H9 (cell line): ENCODE measurements around the gene SLC23A3. TPM values are rescaled to one million over a fixed set of nuclear protein-coding genes. Genes with fewer than 3 reads are reported as not detected.

Experiments used
- DNase-seq: peaks from one replicate; pipeline ENCODE4 v3.0.0-alpha.2; 2017
- H2AFZ ChIP-seq: one replicate; pipeline ENCODE4 v1.6.1; 2013; ENCODE audit warnings: mild to moderate bottlenecking, low read length, control low read depth, moderate library complexity
- H2AK5ac ChIP-seq: 2 replicates; pipeline ENCODE4 v1.6.1; 2013; ENCODE audit warnings: low read length, control low read depth, mixed read lengths; ENCODE audit not compliant: insufficient read length
- H2BK120ac ChIP-seq: one replicate; pipeline ENCODE4 v1.6.1; 2013; ENCODE audit warnings: low read depth, mild to moderate bottlenecking, low read length, control low read depth, inconsistent platforms; ENCODE audit not compliant: poor library complexity, severe bottlenecking
- H2BK12ac ChIP-seq: 2 replicates; pipeline ENCODE4 v1.6.1; 2013; ENCODE audit warnings: low read length, control low read depth, mixed read lengths, low read depth; ENCODE audit not compliant: insufficient read length
- H2BK15ac ChIP-seq: 2 replicates; pipeline ENCODE4 v1.6.1; 2013; ENCODE audit warnings: low read depth, low read length, control low read depth
- H2BK20ac ChIP-seq: one replicate; pipeline ENCODE4 v1.6.1; 2013; ENCODE audit warnings: low read depth, mild to moderate bottlenecking, low read length, control low read depth, inconsistent platforms; ENCODE audit not compliant: poor library complexity, severe bottlenecking
- H2BK5ac ChIP-seq: 2 replicates; pipeline ENCODE4 v1.6.1; 2013; ENCODE audit warnings: low read length, control low read depth, mixed read lengths; ENCODE audit not compliant: insufficient read length
- H3K14ac ChIP-seq: 2 replicates; pipeline ENCODE4 v1.6.1; 2013; ENCODE audit warnings: low read length, control low read depth; ENCODE audit not compliant: insufficient read depth
- H3K18ac ChIP-seq: 2 replicates; pipeline ENCODE4 v1.6.1; 2013; ENCODE audit warnings: low read depth, mild to moderate bottlenecking, mixed read lengths, low read length, control low read depth; ENCODE audit not compliant: insufficient read length
- H3K23ac ChIP-seq: 2 replicates; pipeline ENCODE4 v1.6.1; 2013; ENCODE audit warnings: low read length, control low read depth, mixed read lengths, low read depth; ENCODE audit not compliant: insufficient read length
- H3K23me2 ChIP-seq: 2 replicates; pipeline ENCODE4 v1.6.1; 2013; ENCODE audit warnings: low read depth, mild to moderate bottlenecking, mixed read lengths, low read length, control low read depth; ENCODE audit not compliant: insufficient read length, poor library complexity, severe bottlenecking
- H3K27ac ChIP-seq: 2 replicates; pipeline ENCODE4 v1.5.1; 2013; ENCODE audit warnings: low read length, control low read depth, mixed read lengths, low read depth; ENCODE audit not compliant: insufficient read length
- H3K27me3 ChIP-seq: 2 replicates; pipeline ENCODE4 v1.6.1; 2013; ENCODE audit warnings: low read length, control low read depth, inconsistent platforms; ENCODE audit not compliant: insufficient read depth
- H3K4ac ChIP-seq: 2 replicates; pipeline ENCODE4 v1.6.1; 2013; ENCODE audit warnings: low read depth, mild to moderate bottlenecking, control low read depth, inconsistent platforms, low read length, moderate library complexity
- H3K4me1 ChIP-seq: 2 replicates; pipeline ENCODE4 v1.6.1; 2013; ENCODE audit warnings: low read length, control low read depth, inconsistent platforms; ENCODE audit not compliant: insufficient read depth
- H3K4me2 ChIP-seq: 2 replicates; pipeline ENCODE4 v1.6.1; 2013; ENCODE audit warnings: low read length, control low read depth, mixed read lengths; ENCODE audit not compliant: insufficient read length, insufficient read depth
- H3K56ac ChIP-seq: 2 replicates; pipeline ENCODE4 v1.6.1; 2013; ENCODE audit warnings: low read depth, mild to moderate bottlenecking, mixed read lengths, low read length, control low read depth; ENCODE audit not compliant: insufficient read length
- H3K79me1 ChIP-seq: 2 replicates; pipeline ENCODE4 v1.6.1; 2013; ENCODE audit warnings: low read depth, mild to moderate bottlenecking, moderate library complexity, low read length, control low read depth, inconsistent platforms; ENCODE audit not compliant: insufficient read depth, poor library complexity, severe bottlenecking
- H3K79me2 ChIP-seq: 2 replicates; pipeline ENCODE4 v1.6.1; 2013; ENCODE audit warnings: low read length, control low read depth, inconsistent platforms; ENCODE audit not compliant: insufficient read depth
- H3K9ac ChIP-seq: 2 replicates; pipeline ENCODE4 v1.6.1; 2013; ENCODE audit warnings: low read length, control low read depth, mixed read lengths; ENCODE audit not compliant: insufficient read length; ENCODE audit errors: extremely low read depth
- H3K9me3 ChIP-seq: one replicate; pipeline ENCODE4 v1.6.1; 2013; ENCODE audit warnings: low read depth, low read length, inconsistent platforms; ENCODE audit not compliant: control insufficient read depth
- H3T11ph ChIP-seq: one replicate; pipeline ENCODE4 v1.6.1; 2013; ENCODE audit warnings: mild to moderate bottlenecking, low read length, control low read depth, inconsistent platforms
- H4K20me1 ChIP-seq: one replicate; pipeline ENCODE4 v1.6.1; 2013; ENCODE audit not compliant: control insufficient read depth, insufficient read length, insufficient read depth
- H4K5ac ChIP-seq: 2 replicates; pipeline ENCODE4 v1.6.1; 2013; ENCODE audit warnings: low read depth, mild to moderate bottlenecking, mixed read lengths, low read length, control low read depth; ENCODE audit not compliant: insufficient read length
- H4K8ac ChIP-seq: replicated peaks from 2 replicates; pipeline ENCODE4 v1.6.1; 2013; ENCODE audit warnings: low read length, control low read depth, mixed read lengths, low read depth; ENCODE audit not compliant: insufficient read length
- H4K91ac ChIP-seq: 2 replicates; pipeline ENCODE4 v1.6.1; 2013; ENCODE audit warnings: low read depth, mild to moderate bottlenecking, moderate library complexity, mixed read lengths, low read length, control low read depth; ENCODE audit not compliant: insufficient read length
- H3K27ac Mint-ChIP-seq, 3 experiments: 2 replicates in 2 of 3; 3 replicates in 1 of 3; pipeline ENCODE4 v1.8.0; 2020 to 2021; ENCODE audit warnings: mixed read lengths in 3 of 3, mild to moderate bottlenecking in 1 of 3, moderate library complexity in 1 of 3
- H3K27me3 Mint-ChIP-seq: 2 replicates; pipeline ENCODE4 v1.8.0; 2021; ENCODE audit warnings: low read depth, mild to moderate bottlenecking, moderate library complexity, mixed read lengths
- H3K36me3 Mint-ChIP-seq, 3 experiments: 2 replicates in 2 of 3; 3 replicates in 1 of 3; pipeline ENCODE4 v1.8.0; 2020 to 2021; ENCODE audit warnings: low read depth in 3 of 3, mixed read lengths in 3 of 3; ENCODE audit not compliant: insufficient read depth in 1 of 3
- H3K4me1 Mint-ChIP-seq, 2 experiments: 2 replicates each; pipeline ENCODE4 v1.8.0; 2020; ENCODE audit warnings: mixed read lengths in 2 of 2
- H3K4me3 Mint-ChIP-seq, 2 experiments: 2 replicates in 1 of 2; 3 replicates in 1 of 2; pipeline ENCODE4 v1.8.0; 2020 to 2021; ENCODE audit warnings: mild to moderate bottlenecking in 2 of 2, mixed read lengths in 2 of 2, moderate library complexity in 1 of 2
- H3K9me3 Mint-ChIP-seq, 2 experiments: 2 replicates in 1 of 2; 3 replicates in 1 of 2; pipeline ENCODE4 v1.8.0; 2020; ENCODE audit warnings: mild to moderate bottlenecking in 2 of 2, mixed read lengths in 2 of 2, moderate library complexity in 1 of 2
- WGBS: extraction: QIAGEN DNeasy Blood & Tissue Kit; methylation state at CpG from one replicate; pipeline ENCODE4 v1.1.7; 2013; ENCODE audit warnings: missing lambda C conversion rate, low lambda C conversion rate, mixed read lengths; ENCODE audit not compliant: insufficient read length; ENCODE audit errors: extremely low coverage; 5-methylcytosine and 5-hydroxymethylcytosine counted together
- total RNA-seq: library from RNA; stranded (reverse); gene quantifications from 2 replicates; pipeline ENCODE4 v1.2.1, GENCODE V29; 2021
- TF ChIP-seq, protein P1 (sequence below): fragments of 200-600 bp; sonication (generic); conservative IDR thresholded peaks from 3 replicates; pipeline ENCODE4 v1.8.0; 2021; ENCODE audit warnings: antibody characterized with exemption, mild to moderate bottlenecking

The SLC23A3 gene
- total RNA-seq, 1 experiment from 2014 or later: 1.2 TPM

DNA sequence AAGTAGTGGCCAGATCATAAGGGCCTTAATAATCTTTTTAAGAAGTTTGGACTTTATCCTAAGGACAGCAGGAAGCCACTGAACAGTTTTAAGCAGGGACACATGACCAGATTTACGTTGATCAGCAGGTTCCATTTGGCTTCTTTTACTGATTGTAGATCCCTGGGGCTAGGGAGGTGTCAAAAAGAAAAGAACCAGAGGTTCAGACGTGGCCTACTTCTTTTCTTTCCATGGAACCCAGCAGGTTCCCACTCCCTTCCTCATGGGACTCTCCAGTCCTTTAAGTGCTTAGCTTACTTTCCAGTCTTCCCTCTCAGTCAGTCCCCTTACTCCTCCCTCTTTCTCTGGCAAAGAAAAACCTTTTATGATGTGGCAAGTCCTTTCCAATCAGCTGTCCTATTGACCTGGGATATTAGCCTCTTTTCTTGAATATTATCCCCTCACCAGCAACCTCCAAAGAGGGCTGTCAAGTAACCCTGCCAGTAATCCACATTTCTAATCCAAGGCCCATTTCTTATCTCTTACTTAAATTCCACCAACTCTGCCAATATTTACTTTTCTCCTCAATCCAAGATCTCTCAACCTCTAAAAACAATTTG, 42.7 kb downstream of the SLC23A3 start:
- DNase-seq: no peak
- Histone ChIP-seq H2BK120ac (no peak overlapping the region), H2BK20ac (no peak overlapping the region), H2AFZ (no peak overlapping the region), H3K27me3 (no peaks in the 10 kb centered on the region), H3K79me2 (no peaks in the 10 kb centered on the region), H3K9me3 (no peaks in the 10 kb centered on the region), H3K23ac (no peak overlapping the region), H4K8ac (no peak overlapping the region), H3K56ac (no peak overlapping the region), H3K27ac (no peak overlapping the region), H2AK5ac (no peak overlapping the region), H2BK15ac (no peak overlapping the region), H3K9ac (no peak overlapping the region), H3K18ac (no peak overlapping the region), H4K20me1 (no peaks in the 10 kb centered on the region), H3K79me1 (no peaks in the 10 kb centered on the region), H4K91ac (no peak overlapping the region), H3K4me2 (no peak overlapping the region), H2BK5ac (no peak overlapping the region), H3K4ac (no peak overlapping the region), H4K5ac (no peak overlapping the region), H3K23me2 (no peaks in the 10 kb centered on the region), H3T11ph (no peak overlapping the region), H2BK12ac (no peak overlapping the region), H3K4me1 (0 out of 2 replicates have a peak, but pooled peaks cover 4% of the 10 kb centered on the region), H3K14ac (no peak overlapping the region)
- no peaks in the 10 kb centered on the region for H3K27me3 Mint-ChIP-seq
- peaks cover 4 to 6% of the 10 kb centered on the region in 2 experiments; a peak in 2 of 4 replicates for H3K4me1 Mint-ChIP-seq
- no peaks in the 10 kb centered on the region for H3K36me3 Mint-ChIP-seq
- WGBS: no CpG with 5 or more reads among the region's 2 CpGs
- TF ChIP-seq, protein P1, sequence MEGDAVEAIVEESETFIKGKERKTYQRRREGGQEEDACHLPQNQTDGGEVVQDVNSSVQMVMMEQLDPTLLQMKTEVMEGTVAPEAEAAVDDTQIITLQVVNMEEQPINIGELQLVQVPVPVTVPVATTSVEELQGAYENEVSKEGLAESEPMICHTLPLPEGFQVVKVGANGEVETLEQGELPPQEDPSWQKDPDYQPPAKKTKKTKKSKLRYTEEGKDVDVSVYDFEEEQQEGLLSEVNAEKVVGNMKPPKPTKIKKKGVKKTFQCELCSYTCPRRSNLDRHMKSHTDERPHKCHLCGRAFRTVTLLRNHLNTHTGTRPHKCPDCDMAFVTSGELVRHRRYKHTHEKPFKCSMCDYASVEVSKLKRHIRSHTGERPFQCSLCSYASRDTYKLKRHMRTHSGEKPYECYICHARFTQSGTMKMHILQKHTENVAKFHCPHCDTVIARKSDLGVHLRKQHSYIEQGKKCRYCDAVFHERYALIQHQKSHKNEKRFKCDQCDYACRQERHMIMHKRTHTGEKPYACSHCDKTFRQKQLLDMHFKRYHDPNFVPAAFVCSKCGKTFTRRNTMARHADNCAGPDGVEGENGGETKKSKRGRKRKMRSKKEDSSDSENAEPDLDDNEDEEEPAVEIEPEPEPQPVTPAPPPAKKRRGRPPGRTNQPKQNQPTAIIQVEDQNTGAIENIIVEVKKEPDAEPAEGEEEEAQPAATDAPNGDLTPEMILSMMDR: no peak
- no peaks in the 10 kb centered on the region for H3K9me3 Mint-ChIP-seq
- H3K27ac Mint-ChIP-seq: no peak overlapping the region; a peak in 1 of 7 replicates
- no peak overlapping the region for H3K4me3 Mint-ChIP-seq
